HL-60 (cell line): ENCODE measurements around the gene RBM18.

Source experiments
- GABPA ChIP-seq: IDR thresholded peaks from 2 replicates; pipeline ENCODE4 v1.6.1; 2012; ENCODE audit warnings: low read depth
- POLR2AphosphoS5 ChIP-seq: IDR thresholded peaks from 2 replicates; pipeline ENCODE4 v1.6.1; 2012; ENCODE audit warnings: low read depth
- SPI1 ChIP-seq: IDR thresholded peaks from 2 replicates; pipeline ENCODE4 v1.6.1; 2012; ENCODE audit warnings: low read depth, mild to moderate bottlenecking, borderline replicate concordance
- TF ChIP-seq, protein P1 (sequence below): IDR thresholded peaks from one replicate; pipeline ENCODE4 v1.5.1; 2011; ENCODE audit warnings: low read length, control low read depth, inconsistent platforms; ENCODE audit not compliant: insufficient read depth
- TF ChIP-seq, protein P2 (sequence below): IDR thresholded peaks from 2 replicates; pipeline ENCODE4 v1.6.1; 2012; ENCODE audit warnings: low read depth; ENCODE audit not compliant: insufficient replicate concordance

DNA sequence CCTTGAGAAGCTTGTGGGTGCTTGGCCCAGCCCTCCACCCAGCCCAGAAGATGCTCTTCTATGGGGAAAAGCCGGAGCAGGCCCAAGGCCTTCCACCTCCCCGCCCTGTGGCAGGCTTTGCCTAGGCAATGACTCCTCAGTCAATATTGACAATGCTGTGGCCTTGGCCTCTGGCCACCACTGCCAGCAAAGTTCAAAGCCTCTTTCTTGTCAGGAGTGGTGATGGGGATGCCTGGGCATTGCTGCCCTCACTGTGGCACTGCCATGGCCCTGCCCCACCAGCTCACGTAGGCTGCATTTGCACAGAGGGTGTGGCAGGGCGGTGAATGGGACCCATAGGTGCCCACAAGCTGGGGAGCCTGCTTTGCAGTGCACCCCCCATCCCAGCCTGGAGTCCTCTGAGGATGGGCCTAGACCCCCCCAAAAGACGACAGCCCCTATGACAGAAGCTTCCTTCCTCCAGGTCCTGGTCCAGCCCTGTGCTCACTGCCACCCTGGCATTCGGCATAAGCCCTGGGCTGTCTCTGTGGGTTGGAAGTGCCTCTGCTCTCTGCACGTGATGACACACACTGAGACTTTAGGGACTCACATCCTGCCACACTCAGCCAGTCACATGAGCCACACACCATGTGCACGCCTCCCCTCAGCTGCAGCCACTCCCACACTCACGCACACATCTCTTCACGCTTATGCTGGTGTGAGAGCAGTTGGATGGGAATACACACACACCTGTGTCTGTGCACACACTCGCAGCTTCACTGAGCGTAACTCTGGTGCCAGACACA, 73.9 kb downstream of the RBM18 start:
- TF ChIP-seq, protein P1, sequence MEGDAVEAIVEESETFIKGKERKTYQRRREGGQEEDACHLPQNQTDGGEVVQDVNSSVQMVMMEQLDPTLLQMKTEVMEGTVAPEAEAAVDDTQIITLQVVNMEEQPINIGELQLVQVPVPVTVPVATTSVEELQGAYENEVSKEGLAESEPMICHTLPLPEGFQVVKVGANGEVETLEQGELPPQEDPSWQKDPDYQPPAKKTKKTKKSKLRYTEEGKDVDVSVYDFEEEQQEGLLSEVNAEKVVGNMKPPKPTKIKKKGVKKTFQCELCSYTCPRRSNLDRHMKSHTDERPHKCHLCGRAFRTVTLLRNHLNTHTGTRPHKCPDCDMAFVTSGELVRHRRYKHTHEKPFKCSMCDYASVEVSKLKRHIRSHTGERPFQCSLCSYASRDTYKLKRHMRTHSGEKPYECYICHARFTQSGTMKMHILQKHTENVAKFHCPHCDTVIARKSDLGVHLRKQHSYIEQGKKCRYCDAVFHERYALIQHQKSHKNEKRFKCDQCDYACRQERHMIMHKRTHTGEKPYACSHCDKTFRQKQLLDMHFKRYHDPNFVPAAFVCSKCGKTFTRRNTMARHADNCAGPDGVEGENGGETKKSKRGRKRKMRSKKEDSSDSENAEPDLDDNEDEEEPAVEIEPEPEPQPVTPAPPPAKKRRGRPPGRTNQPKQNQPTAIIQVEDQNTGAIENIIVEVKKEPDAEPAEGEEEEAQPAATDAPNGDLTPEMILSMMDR = no peak
- TF ChIP-seq POLR2AphosphoS5 (no peak), GABPA (no peak), SPI1 (no peak)
- TF ChIP-seq, protein P2, sequence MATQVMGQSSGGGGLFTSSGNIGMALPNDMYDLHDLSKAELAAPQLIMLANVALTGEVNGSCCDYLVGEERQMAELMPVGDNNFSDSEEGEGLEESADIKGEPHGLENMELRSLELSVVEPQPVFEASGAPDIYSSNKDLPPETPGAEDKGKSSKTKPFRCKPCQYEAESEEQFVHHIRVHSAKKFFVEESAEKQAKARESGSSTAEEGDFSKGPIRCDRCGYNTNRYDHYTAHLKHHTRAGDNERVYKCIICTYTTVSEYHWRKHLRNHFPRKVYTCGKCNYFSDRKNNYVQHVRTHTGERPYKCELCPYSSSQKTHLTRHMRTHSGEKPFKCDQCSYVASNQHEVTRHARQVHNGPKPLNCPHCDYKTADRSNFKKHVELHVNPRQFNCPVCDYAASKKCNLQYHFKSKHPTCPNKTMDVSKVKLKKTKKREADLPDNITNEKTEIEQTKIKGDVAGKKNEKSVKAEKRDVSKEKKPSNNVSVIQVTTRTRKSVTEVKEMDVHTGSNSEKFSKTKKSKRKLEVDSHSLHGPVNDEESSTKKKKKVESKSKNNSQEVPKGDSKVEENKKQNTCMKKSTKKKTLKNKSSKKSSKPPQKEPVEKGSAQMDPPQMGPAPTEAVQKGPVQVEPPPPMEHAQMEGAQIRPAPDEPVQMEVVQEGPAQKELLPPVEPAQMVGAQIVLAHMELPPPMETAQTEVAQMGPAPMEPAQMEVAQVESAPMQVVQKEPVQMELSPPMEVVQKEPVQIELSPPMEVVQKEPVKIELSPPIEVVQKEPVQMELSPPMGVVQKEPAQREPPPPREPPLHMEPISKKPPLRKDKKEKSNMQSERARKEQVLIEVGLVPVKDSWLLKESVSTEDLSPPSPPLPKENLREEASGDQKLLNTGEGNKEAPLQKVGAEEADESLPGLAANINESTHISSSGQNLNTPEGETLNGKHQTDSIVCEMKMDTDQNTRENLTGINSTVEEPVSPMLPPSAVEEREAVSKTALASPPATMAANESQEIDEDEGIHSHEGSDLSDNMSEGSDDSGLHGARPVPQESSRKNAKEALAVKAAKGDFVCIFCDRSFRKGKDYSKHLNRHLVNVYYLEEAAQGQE = no peak
